Activated CD4-positive, alpha-beta T cell treated with anti-CD3 and anti-CD28 coated beads for 24 hours (primary cell): ENCODE measurements around the gene BABAM1.
A peak's percentile ranks its signal among the peaks of the same experiment; 100 is the strongest.

Experiments
- DNase-seq, 2 donors: peaks; one replicate each; pipeline ENCODE4 v3.0.0-alpha.2; 2020; ENCODE audit warnings: low read depth in 2 of 2

Gene BABAM1

DNA sequence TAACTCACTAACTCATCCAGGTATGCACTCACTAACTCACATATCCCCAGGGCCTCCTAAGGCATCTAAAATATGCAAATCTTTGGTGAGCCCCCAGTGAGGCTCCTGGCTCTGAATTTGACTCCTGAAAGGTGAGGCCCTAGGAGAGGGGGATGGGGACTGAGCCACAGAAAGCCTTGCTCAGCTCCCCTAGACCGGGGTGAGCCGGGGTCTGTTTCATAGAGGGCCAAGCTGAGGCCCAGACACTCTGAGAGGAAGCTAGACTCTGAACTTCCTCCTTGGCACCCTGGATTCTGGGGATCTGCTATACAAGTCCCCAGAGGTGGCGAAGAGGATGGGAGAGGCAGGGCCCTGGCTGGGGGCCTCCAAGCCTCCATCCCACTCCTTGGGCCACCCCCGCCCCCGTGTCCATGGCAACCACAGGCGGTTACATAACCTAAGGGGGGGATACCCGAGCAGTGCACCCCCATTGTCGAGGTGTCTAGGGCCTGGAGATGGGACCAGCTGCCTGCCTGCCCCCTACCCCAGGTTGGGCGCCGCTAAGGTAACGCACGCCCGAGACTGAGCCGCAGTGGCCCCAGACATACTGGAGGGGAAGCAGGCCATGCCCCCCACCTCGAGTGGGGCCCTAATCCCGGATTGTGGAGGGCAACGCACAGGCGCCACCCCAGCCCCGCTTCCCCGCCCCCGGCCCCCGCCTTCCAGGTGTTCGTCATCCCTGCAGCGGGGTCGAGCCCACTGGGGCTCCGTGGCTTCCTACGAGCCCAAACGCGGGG is 35.3 kb downstream of the BABAM1 start:
- DNase-seq, result no peak

GRCh38 chr19:17303167-17303939 is 36.1 kb downstream of the BABAM1 start, which contains the start of gene ABHD8:
Gene ABHD8, minus strand, starts transcription at chr19:17303425. Its CDS starts 1,809 bp downstream, at chr19:17301616.
- DNase-seq, result peak; percentile 88 to 92

GRCh38 chr19:17303940-17304267 is 36.7 kb downstream of the BABAM1 start:
- no peak for DNase-seq

DNA sequence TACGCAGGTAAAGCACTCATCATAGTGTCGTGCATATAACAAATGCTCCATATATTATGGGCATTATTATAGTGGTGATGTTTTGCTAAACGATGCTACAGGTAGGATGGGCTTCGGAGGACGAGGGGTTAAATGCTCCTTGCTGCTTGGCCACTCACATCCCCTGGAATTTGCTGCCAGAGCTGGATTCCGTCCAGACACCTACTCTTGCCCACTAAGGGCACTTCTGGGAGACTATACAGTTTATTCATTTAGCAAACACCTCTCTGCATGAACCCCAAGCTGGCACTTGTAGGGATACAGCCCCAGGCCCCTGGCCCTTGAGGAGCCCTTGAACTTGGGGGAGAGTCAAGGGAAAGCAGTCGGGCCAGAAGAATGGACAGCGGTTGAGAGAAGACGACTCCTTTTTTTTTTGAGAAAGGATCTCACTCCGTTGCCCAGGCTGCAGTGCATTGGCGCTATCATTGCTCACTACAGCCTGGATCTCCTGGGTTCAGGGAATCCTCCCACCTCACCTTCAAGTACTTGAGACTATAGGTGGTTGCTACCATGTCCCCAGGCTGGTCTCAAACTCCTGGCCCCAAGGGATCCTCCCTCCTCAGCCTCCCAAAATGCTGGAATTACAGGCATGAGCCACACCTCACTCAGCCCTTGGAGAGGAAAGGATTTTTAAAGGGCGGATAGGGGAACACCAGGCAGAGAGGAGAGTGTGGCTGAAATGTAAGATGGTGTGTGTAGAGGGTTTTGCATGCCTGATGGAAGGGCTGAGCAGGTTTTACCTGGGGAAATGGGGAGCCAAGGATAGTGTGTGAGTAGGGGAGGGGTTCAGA is 37.4 kb downstream of the BABAM1 start:
- no peak for DNase-seq

DNA sequence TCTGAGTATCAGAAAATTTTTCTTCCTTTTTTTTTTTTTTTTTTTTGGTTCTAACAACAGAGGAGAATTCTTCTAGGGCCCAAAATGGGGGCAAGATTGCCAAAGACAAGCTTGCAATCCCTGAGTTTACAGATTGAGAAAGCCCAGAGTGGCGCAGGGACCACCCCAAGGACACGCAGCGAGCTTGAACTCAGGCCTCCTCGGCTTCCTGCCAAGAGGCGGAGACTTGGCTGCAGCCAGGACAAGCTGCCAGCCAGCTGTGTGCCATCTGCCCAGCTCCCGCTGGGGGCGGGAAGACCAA is 37.9 kb downstream of the BABAM1 start:
- no peak for DNase-seq

- DNase-seq, result peak; percentile 87 to 93
Observed at GRCh38 chr19:17305517-17306284, 38.5 kb downstream of the BABAM1 start, which contains the start of gene MRPL34. Gene MRPL34, plus strand, starts transcription at chr19:17305872. Its CDS starts 21 bp downstream, at chr19:17305893.

- no peak for DNase-seq
Observed at GRCh38 chr19:17306285-17306714, 39.1 kb downstream of the BABAM1 start.

DNA sequence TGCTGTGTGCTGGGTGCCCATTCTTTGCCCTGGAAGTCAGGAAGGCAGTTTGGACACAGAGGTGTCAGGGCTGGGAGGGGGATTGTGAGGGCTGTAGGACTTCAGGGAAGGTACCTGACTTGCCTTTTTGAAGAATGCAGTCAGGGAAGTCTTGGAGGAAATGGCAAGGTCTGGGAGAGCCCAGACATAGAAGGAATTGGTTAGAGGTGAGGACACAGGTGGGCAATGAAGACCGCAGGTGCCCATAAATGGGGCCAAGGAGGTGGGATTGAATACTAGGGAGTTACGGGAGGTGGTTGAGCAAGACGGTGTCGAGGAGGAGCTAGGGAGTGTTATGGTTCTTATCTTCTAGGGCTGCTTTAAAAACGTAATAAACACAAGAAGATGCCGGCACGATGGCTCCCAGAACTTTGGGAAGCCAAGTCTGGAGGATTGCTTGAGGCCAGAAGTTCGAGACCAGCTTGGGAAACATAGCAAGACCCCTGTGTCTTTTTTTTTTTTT is 40.7 kb downstream of the BABAM1 start:
- DNase-seq, result no peak

DNA sequence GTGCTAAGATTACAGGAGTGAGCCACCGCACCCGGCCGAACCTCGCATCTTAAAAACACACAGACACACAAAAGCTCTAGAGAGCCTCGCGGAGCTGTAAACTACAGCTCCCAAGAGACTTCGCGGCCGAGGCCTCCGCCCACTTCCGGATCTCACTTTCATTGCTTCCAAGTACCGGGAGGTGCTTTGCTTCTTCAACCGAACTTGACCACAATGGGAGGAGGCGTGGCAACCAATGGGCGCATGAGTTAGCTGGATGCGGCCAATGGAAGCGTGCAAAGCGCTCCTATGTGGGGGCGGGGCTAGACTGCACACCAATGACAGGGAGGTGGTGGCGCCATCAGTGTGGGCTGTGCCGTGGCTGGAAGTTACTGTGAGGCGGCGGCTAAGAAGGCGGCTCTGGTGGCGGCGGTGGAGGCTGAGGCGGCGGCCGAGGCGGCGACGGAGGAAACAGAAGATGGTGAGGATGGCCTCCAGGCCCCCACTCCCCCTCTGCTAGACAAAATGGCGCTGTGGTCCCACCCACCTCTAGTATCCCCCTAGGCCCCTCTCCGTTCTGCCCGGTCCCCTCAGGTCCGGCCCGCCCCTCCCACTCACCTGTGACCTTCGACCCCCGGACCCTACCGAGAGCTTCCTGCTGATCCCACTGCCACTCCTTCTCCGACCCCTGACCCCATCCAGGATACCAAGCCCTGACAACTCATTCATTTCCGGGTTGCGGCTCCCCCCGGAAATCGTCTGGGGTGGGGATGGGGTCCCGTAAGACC is 42.1 kb downstream of the BABAM1 start, which contains the start of gene DDA1:
Gene DDA1 (plus strand): TSS at position 366 of the 767 bp plus-strand sequence. CDS start 92 bp downstream, at position 458.
- peak; percentile 98 to 99 for DNase-seq

- DNase-seq, result no peak
Observed at GRCh38 chr19:17309965-17310461, 42.8 kb downstream of the BABAM1 start.

DNA sequence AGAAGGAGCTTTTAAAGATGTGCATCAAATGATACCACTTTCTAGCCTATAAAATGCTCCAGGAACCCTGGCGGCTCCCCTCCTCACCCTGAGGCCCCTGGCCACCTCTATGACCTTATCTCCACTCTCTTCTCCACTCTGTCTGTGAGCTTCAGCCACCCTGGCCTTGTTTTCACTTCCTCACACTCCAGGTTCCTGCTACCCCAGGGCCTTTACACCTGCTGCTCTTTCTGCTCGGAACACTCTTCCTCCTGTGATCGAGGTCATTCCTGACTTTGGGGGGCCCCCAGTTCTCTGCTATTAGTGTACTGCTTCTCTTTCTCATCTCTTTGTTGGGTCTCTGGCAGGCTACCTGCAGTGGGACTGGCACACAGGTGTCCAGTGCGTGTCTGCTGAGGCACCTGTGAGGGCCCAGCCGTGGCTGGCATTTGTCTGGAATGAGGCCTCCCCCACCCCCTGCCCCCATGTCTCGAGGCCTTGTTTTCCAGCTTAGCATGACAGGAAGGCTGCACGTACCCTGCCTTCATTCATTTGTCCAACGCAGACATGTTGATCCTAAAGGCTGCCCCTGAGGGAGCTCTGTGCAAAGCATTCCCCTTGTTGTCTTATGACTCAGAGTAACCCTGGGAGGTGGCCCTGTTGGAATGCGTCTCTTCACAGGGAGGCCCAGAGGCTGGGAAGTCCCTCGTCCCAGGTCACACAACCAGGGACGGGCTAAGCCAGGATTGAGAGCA is 44.4 kb downstream of the BABAM1 start:
- DNase-seq, result no peak

GRCh38 chr19:17312189-17313113 is 45.2 kb downstream of the BABAM1 start:
- DNase-seq, result no peak

- no peak for DNase-seq
Observed at GRCh38 chr19:17314007-17314593, 46.9 kb downstream of the BABAM1 start.

- DNase-seq, result no peak
Observed at GRCh38 chr19:17318966-17319365, 51.7 kb downstream of the BABAM1 start.

DNA sequence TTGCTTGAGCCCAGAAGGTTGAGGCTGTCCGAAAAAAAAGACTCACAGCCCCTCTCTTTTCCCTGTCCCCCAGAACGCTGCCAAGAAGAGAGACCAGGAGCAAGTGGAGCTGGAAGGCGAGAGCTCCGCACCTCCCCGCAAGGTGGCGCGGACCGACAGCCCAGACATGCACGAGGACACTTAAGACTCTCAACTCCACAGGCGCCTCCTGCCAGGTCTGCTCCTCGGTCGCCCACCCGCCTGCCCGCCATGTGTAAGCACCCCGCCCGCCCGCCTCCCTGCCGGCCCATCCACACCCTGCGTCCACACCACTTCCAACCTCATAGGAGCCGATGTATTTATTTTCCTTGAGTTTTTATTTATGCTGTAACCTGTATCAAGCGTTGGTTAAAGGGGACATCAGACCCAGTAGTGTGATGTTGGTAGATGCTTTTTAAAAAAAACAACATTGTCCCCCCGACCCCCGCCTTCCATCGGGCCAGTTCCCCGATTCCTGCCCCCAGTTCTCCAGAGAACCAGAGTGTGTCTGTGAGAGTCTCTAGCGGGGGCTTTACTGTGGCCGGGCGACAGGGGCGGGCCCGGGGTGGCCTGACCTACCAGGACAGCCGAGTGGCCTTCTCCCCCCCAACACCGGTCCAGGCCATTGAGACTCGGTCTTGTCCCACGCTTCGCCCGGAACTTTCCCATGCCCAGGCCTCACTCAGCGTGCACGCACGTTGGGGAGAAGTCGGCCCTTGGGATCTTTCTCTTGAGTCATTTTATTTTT is 52.4 kb downstream of the BABAM1 start:
- no peak for DNase-seq

DNA sequence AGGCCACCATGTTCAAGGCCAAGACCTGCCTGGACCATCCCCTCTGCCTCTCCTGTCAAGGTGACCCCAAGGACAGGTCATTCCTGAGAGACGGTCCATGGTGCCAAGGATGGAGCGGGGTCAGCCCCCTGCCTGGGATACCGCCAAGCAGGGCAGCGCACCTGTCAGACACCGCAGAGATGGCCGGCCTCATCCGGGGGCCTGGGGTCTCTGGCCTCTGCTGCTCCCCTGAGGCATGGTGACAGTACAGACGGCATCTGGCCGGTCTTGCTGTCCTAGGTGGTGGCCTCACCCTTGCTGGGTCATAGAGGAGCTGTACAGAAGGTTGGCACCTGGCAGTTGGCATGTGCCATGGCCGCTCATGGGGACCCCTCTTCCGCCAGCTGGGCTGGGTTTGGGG is 53.2 kb downstream of the BABAM1 start:
- DNase-seq, result no peak
